ENCODE results near the gene SSH2.

- no peak for TF ChIP-seq CTCF (IDR thresholded peaks at IDR 0.05; ENCODE audit: borderline replicate concordance, extremely low read depth, low read length, poor library complexity, severe bottlenecking)
- TF ChIP-seq EZH2 (IDR thresholded peaks at IDR 0.05; ENCODE audit: borderline replicate concordance, low read depth, low read length, severe bottlenecking) = no peak
Observed at GRCh38 chr17:29731589-29731929, 198.5 kb downstream of the SSH2 start.
